CD4-positive, alpha-beta T cell (primary cell): Measurements from ENCODE around the gene SLC1A3. TPM values are rescaled to one million over a fixed set of nuclear protein-coding genes. Genes with fewer than 3 reads are reported as not detected.

Experiments
- ATAC-seq: fragments of 200-7000 bp; cut with Tn5 transposase; one replicate; pipeline ENCODE4 v1.10.0; 2022; ENCODE audit warnings: mild to moderate bottlenecking; ENCODE audit not compliant: poor library complexity
- CTCF ChIA-PET: fragments of 350-600 bp; sonication (Branson Sonifier 250); formaldehyde crosslinking; loops from one replicate; lab custom pipeline; 2021; ENCODE audit warnings: antibody characterized with exemption, inconsistent platforms; lab: Charles Lee
- POLR2A ChIA-PET: fragments of 350-600 bp; sonication (Branson Sonifier 250); formaldehyde crosslinking; loops from one replicate; lab custom pipeline; 2021; ENCODE audit warnings: antibody characterized with exemption, inconsistent platforms; lab: Charles Lee
- DNase-seq, 14 experiments: peaks; one replicate each; pipeline ENCODE4 v3.0.0-alpha.2; 2013 to 2020; ENCODE audit warnings: mixed read lengths in 2 of 14
- H3K27ac ChIP-seq, 2 donors: one replicate each; pipeline versions ENCODE4 v1.5.1 to v1.7.0; 2013; ENCODE audit warnings: low read length in 2 of 2, low read depth in 1 of 2, mild to moderate bottlenecking in 1 of 2
- H3K27me3 ChIP-seq, 2 experiments: 1 replicate in 1 of 2; 2 replicates in 1 of 2; pipeline versions ENCODE4 v1.6.1 to v1.7.0; 2013; ENCODE audit warnings: low read length in 2 of 2, control low read depth in 1 of 2, mild to moderate bottlenecking in 1 of 2, moderate library complexity in 1 of 2; ENCODE audit not compliant: insufficient read depth in 2 of 2, control insufficient read depth in 1 of 2
- H3K36me3 ChIP-seq: one replicate; pipeline ENCODE4 v1.6.1; 2013; ENCODE audit warnings: low read length, control low read depth; ENCODE audit not compliant: insufficient read depth
- H3K4me1 ChIP-seq: one replicate; pipeline ENCODE4 v1.6.1; 2013; ENCODE audit warnings: low read length, control low read depth; ENCODE audit not compliant: insufficient read depth
- H3K4me3 ChIP-seq: one replicate; pipeline ENCODE4 v1.5.1; 2013; ENCODE audit warnings: mild to moderate bottlenecking, low read length, moderate library complexity
- H3K9me3 ChIP-seq, 2 experiments: 1 replicate in 1 of 2; 2 replicates in 1 of 2; pipeline versions ENCODE4 v1.6.1 to v1.7.0; 2013; ENCODE audit warnings: low read length in 2 of 2, mild to moderate bottlenecking in 2 of 2, control low read depth in 1 of 2, moderate library complexity in 1 of 2; ENCODE audit not compliant: control insufficient read depth in 1 of 2, insufficient read depth in 1 of 2
- H3K27ac Mint-ChIP-seq: one replicate; pipeline ENCODE4 v1.8.0; 2020; ENCODE audit warnings: mixed read lengths
- H3K27me3 Mint-ChIP-seq: one replicate; pipeline ENCODE4 v1.8.0; 2021; ENCODE audit warnings: mixed read lengths
- H3K36me3 Mint-ChIP-seq: one replicate; pipeline ENCODE4 v1.8.0; 2021; ENCODE audit warnings: low read depth, mixed read lengths
- H3K4me1 Mint-ChIP-seq: one replicate; pipeline ENCODE4 v1.8.0; 2021; ENCODE audit warnings: low read depth, mixed read lengths
- H3K4me3 Mint-ChIP-seq: one replicate; pipeline ENCODE4 v1.8.0; 2020; ENCODE audit warnings: mild to moderate bottlenecking, mixed read lengths
- H3K9me3 Mint-ChIP-seq: one replicate; pipeline ENCODE4 v1.8.0; 2020; ENCODE audit warnings: mixed read lengths
- intact Hi-C, 2 experiments: fragments of 100-400 bp; cut with DNase I in 1 of 2; cut with micrococcal nuclease in 1 of 2; formaldehyde crosslinking; loops; one replicate each; pipeline versions ENCODE4 v1.15.1 to v1.9.0; 2023 to 2025; cut with DNase I, micrococcal nuclease
- total RNA-seq, 174 experiments: library from RNA in 2 of 174; stranded (reverse) in 2 of 174; gene quantifications; one replicate each; pipeline ENCODE4 v1.2.3 and lab custom pipeline; 2021 to 2026
- TF ChIP-seq, protein P1 (sequence below): fragments of 200-600 bp; IDR thresholded peaks from one replicate; pipeline ENCODE4 v1.8.0; 2022; ENCODE audit warnings: antibody characterized with exemption, mild to moderate bottlenecking

The SLC1A3 gene
- total RNA-seq, 2 experiments from 2014 or later, result not detected

DNA sequence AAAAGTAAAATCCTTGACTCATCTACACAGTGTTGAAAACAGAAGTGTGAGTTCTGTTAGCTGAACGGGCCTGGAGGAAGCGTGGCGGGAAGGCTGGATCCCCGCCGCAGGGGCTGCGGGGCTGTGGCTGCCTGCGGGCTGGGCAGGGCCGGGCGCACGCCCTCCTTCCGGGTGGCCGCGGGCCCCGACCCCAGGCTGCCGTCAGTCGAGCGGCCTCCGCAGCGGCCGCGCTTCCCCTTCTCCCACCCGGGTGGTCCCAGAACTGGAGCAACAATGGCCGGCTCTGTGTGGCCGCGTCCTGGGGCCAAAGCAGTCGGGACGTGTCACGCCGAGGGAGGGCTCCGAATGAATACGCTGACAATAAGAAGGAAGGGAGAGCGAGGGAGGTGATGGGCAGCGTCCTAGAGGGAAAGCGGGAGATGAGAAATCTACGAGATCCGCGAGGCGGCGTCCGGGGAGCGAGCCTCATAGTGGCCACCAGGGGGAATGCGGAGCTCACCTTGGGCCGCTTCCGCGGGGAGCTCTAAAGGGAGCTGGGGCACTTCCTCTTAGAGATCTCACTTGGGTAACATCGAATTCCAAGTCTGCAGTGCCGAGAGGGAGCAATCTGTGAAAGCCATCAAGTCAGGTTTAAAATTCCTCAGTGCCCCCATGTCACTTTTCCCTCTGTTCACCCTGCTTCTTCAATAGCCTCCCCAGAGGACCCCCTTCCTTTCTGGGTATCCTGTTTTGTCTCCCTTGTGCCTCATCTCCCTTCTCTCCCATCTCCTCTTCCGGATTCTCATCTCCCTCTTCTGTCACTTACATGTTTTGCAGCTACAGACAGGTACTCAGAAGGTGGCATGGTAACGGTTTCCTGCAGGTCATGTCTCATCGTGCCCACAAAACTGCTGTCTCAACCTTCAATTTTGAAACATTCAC lies 83.9 kb downstream of the SLC1A3 start:
- ChIA-PET POLR2A (no interaction called here), CTCF (interaction anchor here (0.8 to 1.3 kb wide), 3 partner anchors 9 to 49 kb away, joined by 3 to 4 read pairs (median 3); no protein-coding TSS in a partner anchor)
- no peaks in the 10 kb centered on the region for H3K36me3 ChIP-seq
- Mint-ChIP-seq H3K4me1 (peaks cover 12% of the 10 kb centered on the region), H3K36me3 (no peaks in the 10 kb centered on the region), H3K27me3 (peaks cover 50% of the 10 kb centered on the region), H3K9me3 (no peaks in the 10 kb centered on the region), H3K27ac (no peak overlapping the region), H3K4me3 (peak overlapping the region; percentile 87)
- TF ChIP-seq, protein P1, sequence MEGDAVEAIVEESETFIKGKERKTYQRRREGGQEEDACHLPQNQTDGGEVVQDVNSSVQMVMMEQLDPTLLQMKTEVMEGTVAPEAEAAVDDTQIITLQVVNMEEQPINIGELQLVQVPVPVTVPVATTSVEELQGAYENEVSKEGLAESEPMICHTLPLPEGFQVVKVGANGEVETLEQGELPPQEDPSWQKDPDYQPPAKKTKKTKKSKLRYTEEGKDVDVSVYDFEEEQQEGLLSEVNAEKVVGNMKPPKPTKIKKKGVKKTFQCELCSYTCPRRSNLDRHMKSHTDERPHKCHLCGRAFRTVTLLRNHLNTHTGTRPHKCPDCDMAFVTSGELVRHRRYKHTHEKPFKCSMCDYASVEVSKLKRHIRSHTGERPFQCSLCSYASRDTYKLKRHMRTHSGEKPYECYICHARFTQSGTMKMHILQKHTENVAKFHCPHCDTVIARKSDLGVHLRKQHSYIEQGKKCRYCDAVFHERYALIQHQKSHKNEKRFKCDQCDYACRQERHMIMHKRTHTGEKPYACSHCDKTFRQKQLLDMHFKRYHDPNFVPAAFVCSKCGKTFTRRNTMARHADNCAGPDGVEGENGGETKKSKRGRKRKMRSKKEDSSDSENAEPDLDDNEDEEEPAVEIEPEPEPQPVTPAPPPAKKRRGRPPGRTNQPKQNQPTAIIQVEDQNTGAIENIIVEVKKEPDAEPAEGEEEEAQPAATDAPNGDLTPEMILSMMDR, result peak; percentile 76
- DNase-seq (peak; percentile 39 to 79 (median 50)), ATAC-seq (peak; percentile 90)
- H3K4me3 ChIP-seq, result peak overlapping the region; percentile 50
- H3K27me3 ChIP-seq, result peaks cover 9 to 14% of the 10 kb centered on the region in 2 experiments
- no peak overlapping the region for H3K27ac ChIP-seq
- peaks cover 14% of the 10 kb centered on the region for H3K4me1 ChIP-seq
- peaks cover 0 to 5% of the 10 kb centered on the region in 2 experiments for H3K9me3 ChIP-seq
- intact Hi-C loops, result loop anchor here in 1 of 2 experiments (5.0 to 10.0 kb wide), 2 partner anchors 423 to 606 kb away; no protein-coding TSS in a partner anchor

DNA sequence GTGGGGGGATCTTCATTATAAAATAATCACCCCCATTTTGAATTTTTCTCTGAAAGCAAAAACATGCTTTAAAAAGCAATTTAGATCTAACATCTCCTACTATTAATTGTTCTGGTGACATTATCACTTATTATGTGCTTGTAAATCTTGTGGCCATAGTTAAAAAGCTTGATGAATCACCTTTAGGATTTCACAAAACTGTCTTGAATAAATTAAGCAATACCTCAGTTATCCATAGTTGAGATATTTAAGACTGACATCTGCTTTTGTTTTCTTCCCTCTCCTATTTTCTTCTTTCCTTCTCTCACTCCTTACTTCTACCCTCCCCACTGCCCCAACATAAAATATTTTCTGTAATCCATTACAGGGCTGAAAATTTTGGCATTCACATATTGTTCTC lies 84.8 kb downstream of the SLC1A3 start:
- DNase-seq (no peak), ATAC-seq (no peak)
- H3K36me3 Mint-ChIP-seq, result no peaks in the 10 kb centered on the region
- H3K9me3 Mint-ChIP-seq, result no peaks in the 10 kb centered on the region
- Histone ChIP-seq H3K36me3 (no peaks in the 10 kb centered on the region), H3K4me1 (peaks cover 16% of the 10 kb centered on the region), H3K9me3 (peaks cover 0 to 5% of the 10 kb centered on the region in 2 experiments), H3K27ac (no peak overlapping the region), H3K27me3 (peaks cover 9 to 14% of the 10 kb centered on the region in 2 experiments), H3K4me3 (no peak overlapping the region)
- no peak overlapping the region for H3K27ac Mint-ChIP-seq
- H3K27me3 Mint-ChIP-seq, result peaks cover 54% of the 10 kb centered on the region
- intact Hi-C loops, result loop anchor here in 1 of 2 experiments (5.0 to 10.0 kb wide), 2 partner anchors 424 to 606 kb away; no protein-coding TSS in a partner anchor
- peak overlapping the region; percentile 12 for H3K4me3 Mint-ChIP-seq
- TF ChIP-seq, protein P1, result no peak
- peaks cover 12% of the 10 kb centered on the region for H3K4me1 Mint-ChIP-seq
- POLR2A ChIA-PET, result no interaction called here
- CTCF ChIA-PET, result interaction anchor here (0.8 kb wide), 1 partner anchor 8 kb away, joined by 3 read pairs; no protein-coding TSS in a partner anchor

DNA sequence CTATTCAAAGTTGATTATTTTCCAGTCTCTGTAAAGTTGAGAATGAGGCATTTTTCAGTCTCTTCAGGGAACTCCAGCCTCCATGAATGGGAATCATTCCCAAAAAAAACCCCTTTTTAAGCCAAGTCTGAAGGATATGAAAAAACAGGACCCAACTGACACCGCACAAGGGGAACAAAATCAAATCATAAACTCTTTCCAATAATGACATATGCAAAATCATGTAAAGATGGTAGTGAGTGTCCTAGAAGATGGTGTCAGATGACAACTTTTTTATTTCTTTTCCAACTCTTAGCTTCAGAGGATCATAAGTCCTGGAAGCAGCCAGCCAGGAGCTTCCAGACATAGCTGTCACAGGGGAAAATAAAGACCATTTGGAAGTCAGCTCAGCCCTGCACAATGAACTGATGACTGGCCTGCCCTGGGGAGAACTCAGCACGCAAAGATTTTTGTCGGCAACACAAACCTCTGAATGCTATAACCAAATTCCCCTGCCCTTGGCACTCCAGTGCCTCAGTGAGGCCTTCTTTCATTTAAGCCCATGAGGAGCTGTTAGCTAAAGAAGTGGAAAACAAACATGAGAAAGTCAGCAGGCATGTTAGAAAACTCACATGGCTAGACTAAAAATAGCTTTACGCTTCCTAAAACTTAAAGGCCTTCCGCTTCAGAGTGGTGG lies 85.4 kb downstream of the SLC1A3 start:
- ATAC-seq (no peak), DNase-seq (no peak)
- Mint-ChIP-seq H3K9me3 (no peaks in the 10 kb centered on the region), H3K36me3 (no peaks in the 10 kb centered on the region), H3K4me3 (peak overlapping the region; percentile 12), H3K4me1 (peaks cover 12% of the 10 kb centered on the region), H3K27ac (no peak overlapping the region), H3K27me3 (peaks cover 51% of the 10 kb centered on the region)
- intact Hi-C loops, result loop anchor here in 1 of 2 experiments (5.0 to 10.0 kb wide), 2 partner anchors 425 to 607 kb away; no protein-coding TSS in a partner anchor
- Histone ChIP-seq H3K4me1 (peaks cover 16% of the 10 kb centered on the region), H3K27me3 (peaks cover 9 to 14% of the 10 kb centered on the region in 2 experiments), H3K27ac (no peak overlapping the region), H3K9me3 (peaks cover 0 to 5% of the 10 kb centered on the region in 2 experiments), H3K36me3 (no peaks in the 10 kb centered on the region), H3K4me3 (no peak overlapping the region)
- CTCF ChIA-PET, result no interaction called here
- POLR2A ChIA-PET, result interaction anchor here (1.4 kb wide), 1 partner anchor 184 kb away, joined by 4 read pairs; no protein-coding TSS in a partner anchor
- TF ChIP-seq, protein P1, result no peak
